ENCODE measurements around the gene ABCB9.

ABCB9 gene

DNA sequence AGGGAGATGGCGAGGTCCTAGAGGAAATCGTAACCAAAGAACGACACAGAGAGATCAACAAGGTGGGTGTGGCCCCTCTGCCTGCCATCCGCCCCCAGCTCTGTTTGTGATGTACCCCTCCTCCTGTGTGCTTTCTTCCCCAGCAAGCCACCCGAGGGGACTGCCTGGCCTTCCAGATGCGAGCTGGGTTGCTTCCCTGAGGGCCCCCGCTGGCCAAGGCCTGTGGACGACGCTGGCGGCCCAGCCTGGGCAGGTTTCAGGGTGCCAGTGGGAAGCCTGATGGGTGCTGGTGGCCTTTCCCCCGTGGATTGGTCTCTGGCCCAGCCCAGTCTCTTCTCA is 16.2 kb upstream of the ABCB9 start:
- no peaks in the 10 kb centered on the region for H3K27me3 ChIP-seq (ENCODE audit: control insufficient read depth in 1 of 2, insufficient read depth in 2 of 2, low read length in 2 of 2)
- H3K9ac ChIP-seq (ENCODE audit: low read depth in 1 of 2, low read length in 2 of 2), result peak overlapping the region in 1 of 2 donors; percentile 86
- no peak overlapping the region for H3K27ac ChIP-seq (ENCODE audit: low read depth, low read length)
- peaks cover 45 to 58% of the 10 kb centered on the region in 2 donors for H3K4me1 ChIP-seq (ENCODE audit: control insufficient read depth in 1 of 2, insufficient read depth in 2 of 2, low read length in 2 of 2)
- peak overlapping the region; percentile 88 to 95 for H3K4me3 ChIP-seq (ENCODE audit: low read depth in 1 of 2, low read length in 2 of 2)
- peaks cover 4 to 29% of the 10 kb centered on the region in 2 donors for H3K36me3 ChIP-seq (ENCODE audit: control insufficient read depth in 1 of 2, insufficient read depth in 2 of 2, low read length in 2 of 2)
- H3K9me3 ChIP-seq (ENCODE audit: control insufficient read depth in 1 of 2, low read length in 2 of 2), result no peaks in the 10 kb centered on the region

DNA sequence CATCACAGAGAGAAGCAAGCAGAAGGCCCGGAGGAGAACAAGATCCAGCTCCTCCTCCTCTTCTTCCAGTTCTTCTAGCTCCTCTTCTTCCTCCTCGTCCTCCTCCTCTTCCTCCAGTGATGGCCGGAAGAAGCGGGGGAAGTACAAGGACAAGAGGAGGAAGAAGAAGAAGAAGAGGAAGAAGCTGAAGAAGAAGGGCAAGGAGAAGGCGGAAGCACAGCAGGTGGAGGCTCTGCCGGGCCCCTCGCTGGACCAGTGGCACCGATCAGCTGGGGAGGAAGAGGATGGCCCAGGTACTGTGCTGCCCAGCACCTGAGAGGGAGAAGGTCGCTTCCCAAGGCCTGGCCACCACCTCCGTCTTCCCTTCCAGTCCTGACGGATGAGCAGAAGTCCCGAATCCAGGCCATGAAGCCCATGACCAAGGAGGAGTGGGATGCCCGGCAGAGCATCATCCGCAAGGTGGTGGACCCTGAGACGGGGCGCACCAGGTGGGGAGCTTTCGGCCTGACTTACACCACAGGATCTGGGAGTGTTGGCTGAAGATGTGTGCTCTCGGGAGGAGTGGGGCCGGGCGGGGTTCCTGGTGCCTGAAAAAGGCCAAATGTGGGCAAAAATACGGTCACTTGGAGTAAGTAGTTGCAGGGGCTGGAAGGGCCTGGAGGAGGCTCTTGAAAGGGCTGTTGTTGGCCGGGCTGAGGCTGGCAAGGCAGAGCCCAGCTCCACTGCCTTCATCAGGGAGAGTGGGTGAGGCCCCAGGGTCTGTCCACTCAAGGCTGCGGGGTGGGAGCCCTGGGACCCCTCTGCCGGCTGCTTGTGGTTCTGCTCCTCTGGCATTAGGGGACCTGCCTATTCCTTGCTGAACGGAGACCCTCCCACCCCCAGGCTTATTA is 15.6 kb upstream of the ABCB9 start:
- H3K9ac ChIP-seq (ENCODE audit: low read depth in 1 of 2, low read length in 2 of 2), result peak overlapping the region; percentile 86

DNA sequence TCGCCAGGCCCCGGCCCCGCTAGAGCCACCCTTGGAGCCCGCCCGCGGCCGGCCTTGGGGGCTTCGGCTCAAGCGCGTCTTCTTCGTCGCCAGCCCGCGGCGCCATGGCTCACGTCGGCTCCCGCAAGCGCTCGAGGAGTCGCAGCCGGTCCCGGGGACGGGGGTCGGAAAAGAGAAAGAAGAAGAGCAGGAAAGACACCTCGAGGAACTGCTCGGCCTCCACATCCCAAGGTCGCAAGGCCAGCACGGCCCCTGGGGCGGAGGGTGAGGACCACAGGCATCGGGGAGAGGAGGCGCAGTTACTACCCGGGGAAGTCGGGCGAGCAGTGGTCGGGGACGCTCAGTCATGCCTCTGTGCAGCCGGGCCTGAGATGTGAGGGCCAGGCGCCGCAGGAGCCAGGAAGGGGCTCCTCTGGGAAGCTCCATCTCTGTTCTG is 14.8 kb upstream of the ABCB9 start:
- Histone ChIP-seq H3K4me1 (ENCODE audit: control insufficient read depth in 1 of 2, insufficient read depth in 2 of 2, low read length in 2 of 2) (peaks cover 52 to 67% of the 10 kb centered on the region in 2 donors), H3K9me3 (ENCODE audit: control insufficient read depth in 1 of 2, low read length in 2 of 2) (no peaks in the 10 kb centered on the region), H3K36me3 (ENCODE audit: control insufficient read depth in 1 of 2, insufficient read depth in 2 of 2, low read length in 2 of 2) (peaks cover 4 to 20% of the 10 kb centered on the region in 2 donors), H3K27me3 (ENCODE audit: control insufficient read depth in 1 of 2, insufficient read depth in 2 of 2, low read length in 2 of 2) (no peaks in the 10 kb centered on the region), H3K4me3 (ENCODE audit: low read depth in 1 of 2, low read length in 2 of 2) (peak overlapping the region; percentile 88 to 95), H3K27ac (ENCODE audit: low read depth, low read length) (peak overlapping the region; percentile 78), H3K9ac (ENCODE audit: low read depth in 1 of 2, low read length in 2 of 2) (peak overlapping the region; percentile 86)

More for the DNA sequence above, 15.6 kb upstream of the ABCB9 start:
- peaks cover 45 to 59% of the 10 kb centered on the region in 2 donors for H3K4me1 ChIP-seq (ENCODE audit: control insufficient read depth in 1 of 2, insufficient read depth in 2 of 2, low read length in 2 of 2)
- H3K36me3 ChIP-seq (ENCODE audit: control insufficient read depth in 1 of 2, insufficient read depth in 2 of 2, low read length in 2 of 2), result peaks cover 4 to 27% of the 10 kb centered on the region in 2 donors
- H3K27me3 ChIP-seq (ENCODE audit: control insufficient read depth in 1 of 2, insufficient read depth in 2 of 2, low read length in 2 of 2), result no peaks in the 10 kb centered on the region
- no peaks in the 10 kb centered on the region for H3K9me3 ChIP-seq (ENCODE audit: control insufficient read depth in 1 of 2, low read length in 2 of 2)
- no peak overlapping the region for H3K27ac ChIP-seq (ENCODE audit: low read depth, low read length)
- peak overlapping the region; percentile 88 to 95 for H3K4me3 ChIP-seq (ENCODE audit: low read depth in 1 of 2, low read length in 2 of 2)

DNA sequence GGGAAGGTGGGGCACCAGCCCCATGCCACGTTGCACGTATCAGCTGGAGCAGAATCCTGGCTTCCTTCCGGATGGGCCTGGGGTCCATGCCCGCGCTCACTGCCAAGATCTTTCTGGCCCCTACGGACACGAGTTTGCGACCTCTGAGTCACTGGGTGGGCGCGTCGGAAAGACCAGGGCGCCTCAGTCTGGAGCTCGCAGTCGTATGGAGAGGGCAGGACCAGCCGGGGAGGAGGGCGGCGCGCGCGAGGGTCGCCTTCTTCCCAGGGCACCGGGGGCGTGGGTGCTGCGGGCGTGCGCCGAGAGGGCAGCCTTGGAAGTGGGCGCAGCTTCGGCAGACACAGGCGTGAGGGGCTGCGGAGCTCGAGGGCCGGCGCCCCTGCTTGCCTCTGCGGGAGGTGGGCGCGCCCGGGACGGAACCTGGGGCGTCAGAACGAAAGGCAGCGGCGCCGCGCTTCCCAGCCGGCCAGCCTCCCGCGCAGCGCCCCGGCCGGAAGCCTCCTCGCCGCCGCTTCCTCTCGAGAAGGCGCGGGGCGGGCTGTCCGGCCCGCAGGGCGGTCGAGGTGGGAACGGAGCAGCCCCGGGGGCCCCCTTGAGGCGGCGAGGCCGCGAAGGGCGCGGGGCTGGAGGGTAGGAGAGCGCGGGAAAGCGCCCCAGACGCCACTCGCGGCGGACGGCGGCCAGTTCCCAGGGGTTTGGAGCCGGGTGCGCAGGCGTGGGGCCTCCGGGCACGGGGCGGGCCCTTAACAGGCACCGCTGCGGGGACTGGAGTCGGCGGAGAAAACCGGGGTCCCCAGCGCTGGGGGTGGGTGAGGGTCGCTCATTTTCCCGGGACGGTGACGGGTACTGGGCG is 14.1 kb upstream of the ABCB9 start, which contains the start of gene ARL6IP4:
ARL6IP4 (plus strand) TSS at position 499 of the 853 bp plus-strand sequence. CDS start 459 bp downstream, outside the sequence.
- H3K9me3 ChIP-seq (ENCODE audit: control insufficient read depth in 1 of 2, low read length in 2 of 2), result no peaks in the 10 kb centered on the region
- H3K9ac ChIP-seq (ENCODE audit: low read depth in 1 of 2, low read length in 2 of 2), result peak within 1 kb of the TSS; percentile 86
- H3K27ac ChIP-seq (ENCODE audit: low read depth, low read length), result peak within 1 kb of the TSS; percentile 78
- peaks cover 57 to 73% of the 10 kb centered on the region in 2 donors for H3K4me1 ChIP-seq (ENCODE audit: control insufficient read depth in 1 of 2, insufficient read depth in 2 of 2, low read length in 2 of 2)
- no peaks in the 10 kb centered on the region for H3K27me3 ChIP-seq (ENCODE audit: control insufficient read depth in 1 of 2, insufficient read depth in 2 of 2, low read length in 2 of 2)
- H3K36me3 ChIP-seq (ENCODE audit: control insufficient read depth in 1 of 2, insufficient read depth in 2 of 2, low read length in 2 of 2), result peaks cover 4 to 20% of the 10 kb centered on the region in 2 donors
- H3K4me3 ChIP-seq (ENCODE audit: low read depth in 1 of 2, low read length in 2 of 2), result peak within 1 kb of the TSS; percentile 88 to 95

DNA sequence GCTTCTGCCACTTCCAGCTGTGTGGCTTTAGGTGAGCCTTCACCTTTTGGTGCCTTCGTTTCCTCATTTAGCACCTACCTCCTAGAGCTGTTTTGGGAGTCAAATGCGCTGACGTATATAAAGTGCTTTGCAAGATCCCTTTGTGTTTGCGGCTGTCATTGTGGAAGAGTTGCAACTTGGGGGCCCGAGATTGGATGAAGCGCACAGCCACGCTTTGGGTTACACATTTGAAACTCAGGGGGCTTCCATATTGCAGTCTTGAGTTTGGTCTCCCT is 13.6 kb upstream of the ABCB9 start:
- Histone ChIP-seq H3K4me3 (ENCODE audit: low read depth in 1 of 2, low read length in 2 of 2) (peak overlapping the region; percentile 88 to 95), H3K27me3 (ENCODE audit: control insufficient read depth in 1 of 2, insufficient read depth in 2 of 2, low read length in 2 of 2) (no peaks in the 10 kb centered on the region), H3K9ac (ENCODE audit: low read depth in 1 of 2, low read length in 2 of 2) (peak overlapping the region; percentile 86), H3K9me3 (ENCODE audit: control insufficient read depth in 1 of 2, low read length in 2 of 2) (no peaks in the 10 kb centered on the region), H3K27ac (ENCODE audit: low read depth, low read length) (no peak overlapping the region), H3K36me3 (ENCODE audit: control insufficient read depth in 1 of 2, insufficient read depth in 2 of 2, low read length in 2 of 2) (peaks cover 4 to 20% of the 10 kb centered on the region in 2 donors), H3K4me1 (ENCODE audit: control insufficient read depth in 1 of 2, insufficient read depth in 2 of 2, low read length in 2 of 2) (peaks cover 54 to 74% of the 10 kb centered on the region in 2 donors)

DNA sequence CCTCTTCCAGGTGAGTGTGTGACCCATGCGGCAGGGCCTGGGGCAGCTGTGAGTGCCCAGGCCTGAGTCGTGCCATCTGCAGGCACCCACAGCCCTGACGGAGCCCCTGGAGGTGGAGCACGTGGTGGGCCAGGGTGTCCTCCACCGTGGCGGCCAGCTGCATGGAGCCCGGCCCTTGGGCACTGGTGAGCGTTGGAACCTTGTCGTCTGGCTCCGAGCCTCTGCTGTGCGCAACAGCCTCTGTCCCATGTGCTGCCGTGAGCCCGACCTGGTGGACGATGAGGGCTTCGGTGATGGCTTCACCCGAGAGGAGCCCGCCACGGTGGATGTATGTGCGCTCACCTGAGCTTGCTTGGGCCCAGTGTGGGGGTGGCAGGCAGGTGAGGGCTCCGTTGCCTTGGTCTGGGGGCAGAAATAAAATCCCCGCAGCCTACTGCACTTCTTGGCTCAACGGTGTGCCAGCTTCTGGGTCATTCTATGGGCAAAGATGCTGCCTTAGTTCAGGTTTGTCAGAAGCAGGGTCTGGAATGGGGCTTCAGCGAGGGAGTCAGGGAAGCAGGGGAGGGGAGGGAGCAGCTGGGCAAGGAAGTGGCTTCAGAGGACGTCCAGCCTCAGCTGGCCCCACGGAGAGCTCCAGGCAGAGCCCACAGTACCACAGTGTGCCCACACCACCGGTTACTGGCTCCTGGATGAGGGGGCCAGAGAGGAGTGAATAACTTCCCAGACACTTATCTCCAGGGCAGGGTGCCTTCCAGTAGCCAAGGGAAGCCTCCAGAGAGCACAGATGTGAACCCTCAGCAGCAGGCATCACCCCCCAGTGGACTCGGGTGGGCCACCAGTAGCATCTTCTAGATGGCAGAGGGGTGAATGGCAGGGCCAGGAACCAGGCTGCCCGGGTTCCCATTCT is 13.0 kb upstream of the ABCB9 start:
- Histone ChIP-seq H3K4me3 (ENCODE audit: low read depth in 1 of 2, low read length in 2 of 2) (peak overlapping the region; percentile 88 to 95), H3K27ac (ENCODE audit: low read depth, low read length) (no peak overlapping the region), H3K4me1 (ENCODE audit: control insufficient read depth in 1 of 2, insufficient read depth in 2 of 2, low read length in 2 of 2) (peaks cover 49 to 73% of the 10 kb centered on the region in 2 donors), H3K9me3 (ENCODE audit: control insufficient read depth in 1 of 2, low read length in 2 of 2) (no peaks in the 10 kb centered on the region), H3K36me3 (ENCODE audit: control insufficient read depth in 1 of 2, insufficient read depth in 2 of 2, low read length in 2 of 2) (peaks cover 4 to 20% of the 10 kb centered on the region in 2 donors), H3K9ac (ENCODE audit: low read depth in 1 of 2, low read length in 2 of 2) (peak overlapping the region; percentile 86), H3K27me3 (ENCODE audit: control insufficient read depth in 1 of 2, insufficient read depth in 2 of 2, low read length in 2 of 2) (no peaks in the 10 kb centered on the region)

DNA sequence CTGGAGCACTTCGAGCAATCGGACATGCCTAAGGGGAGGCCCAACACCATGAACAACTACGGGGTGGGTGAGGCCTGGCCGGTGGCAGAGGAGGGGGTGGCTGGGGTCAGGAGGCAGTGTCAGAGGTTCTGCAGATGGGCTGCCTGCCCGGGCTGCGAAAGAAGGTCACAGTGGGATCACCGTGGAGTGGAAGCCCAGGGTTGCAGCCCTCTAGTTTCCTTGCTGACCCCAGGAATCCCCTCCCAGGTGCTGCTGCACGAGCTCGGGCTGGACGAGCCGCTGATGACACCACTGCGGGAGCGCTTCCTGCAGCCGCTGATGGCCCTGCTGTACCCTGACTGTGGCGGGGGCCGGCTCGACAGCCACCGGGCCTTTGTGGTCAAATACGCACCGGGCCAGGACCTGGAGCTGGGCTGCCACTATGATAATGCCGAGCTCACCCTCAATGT is 12.3 kb upstream of the ABCB9 start:
- peaks cover 4 to 20% of the 10 kb centered on the region in 2 donors for H3K36me3 ChIP-seq (ENCODE audit: control insufficient read depth in 1 of 2, insufficient read depth in 2 of 2, low read length in 2 of 2)
- H3K4me1 ChIP-seq (ENCODE audit: control insufficient read depth in 1 of 2, insufficient read depth in 2 of 2, low read length in 2 of 2), result peaks cover 43 to 74% of the 10 kb centered on the region in 2 donors
- H3K9ac ChIP-seq (ENCODE audit: low read depth in 1 of 2, low read length in 2 of 2), result no peak overlapping the region
- H3K27ac ChIP-seq (ENCODE audit: low read depth, low read length), result no peak overlapping the region
- no peak overlapping the region for H3K4me3 ChIP-seq (ENCODE audit: low read depth in 1 of 2, low read length in 2 of 2)
- no peaks in the 10 kb centered on the region for H3K9me3 ChIP-seq (ENCODE audit: control insufficient read depth in 1 of 2, low read length in 2 of 2)
- no peaks in the 10 kb centered on the region for H3K27me3 ChIP-seq (ENCODE audit: control insufficient read depth in 1 of 2, insufficient read depth in 2 of 2, low read length in 2 of 2)

DNA sequence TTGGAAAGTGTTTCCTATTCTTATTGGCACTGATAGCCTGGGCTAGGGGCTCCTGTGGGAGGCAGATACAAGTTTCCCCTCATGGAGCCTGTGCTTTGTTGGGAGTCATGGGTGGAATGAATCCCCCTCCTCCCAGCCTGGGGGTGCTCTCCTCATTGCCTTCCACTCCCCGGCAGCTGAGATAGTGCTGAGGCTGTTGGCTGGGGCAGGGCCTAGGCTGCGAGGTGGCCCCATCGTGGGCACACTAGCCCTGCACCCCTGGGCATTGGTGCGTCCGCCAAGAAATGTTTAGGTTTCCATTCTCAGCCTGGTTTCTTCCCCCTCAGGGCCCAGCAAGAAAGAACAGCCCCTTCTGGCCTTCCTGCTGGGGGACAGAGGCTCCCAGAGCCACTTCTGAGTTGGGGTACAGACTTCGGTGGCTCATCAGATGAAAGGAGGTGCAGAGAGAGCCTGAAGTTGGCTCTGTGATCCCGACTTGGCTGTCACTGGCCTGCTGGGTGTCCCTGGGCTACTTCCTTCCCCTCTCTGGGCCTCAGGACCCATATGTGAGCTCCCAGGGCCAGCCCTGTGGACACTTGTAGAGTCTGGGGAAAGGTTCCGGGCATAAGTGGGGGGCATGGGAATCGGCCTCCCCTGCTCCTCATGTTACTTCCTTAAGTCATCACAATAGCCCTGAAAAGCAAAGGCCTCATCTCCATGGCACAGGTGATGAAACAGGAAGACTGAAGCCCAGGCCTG is 11.6 kb upstream of the ABCB9 start:
- Histone ChIP-seq H3K27ac (ENCODE audit: low read depth, low read length) (no peak overlapping the region), H3K27me3 (ENCODE audit: control insufficient read depth in 1 of 2, insufficient read depth in 2 of 2, low read length in 2 of 2) (no peaks in the 10 kb centered on the region), H3K9ac (ENCODE audit: low read depth in 1 of 2, low read length in 2 of 2) (no peak overlapping the region), H3K9me3 (ENCODE audit: control insufficient read depth in 1 of 2, low read length in 2 of 2) (no peaks in the 10 kb centered on the region), H3K4me3 (ENCODE audit: low read depth in 1 of 2, low read length in 2 of 2) (no peak overlapping the region), H3K36me3 (ENCODE audit: control insufficient read depth in 1 of 2, insufficient read depth in 2 of 2, low read length in 2 of 2) (peaks cover 4 to 15% of the 10 kb centered on the region in 2 donors), H3K4me1 (ENCODE audit: control insufficient read depth in 1 of 2, insufficient read depth in 2 of 2, low read length in 2 of 2) (peaks cover 37 to 70% of the 10 kb centered on the region in 2 donors)

DNA sequence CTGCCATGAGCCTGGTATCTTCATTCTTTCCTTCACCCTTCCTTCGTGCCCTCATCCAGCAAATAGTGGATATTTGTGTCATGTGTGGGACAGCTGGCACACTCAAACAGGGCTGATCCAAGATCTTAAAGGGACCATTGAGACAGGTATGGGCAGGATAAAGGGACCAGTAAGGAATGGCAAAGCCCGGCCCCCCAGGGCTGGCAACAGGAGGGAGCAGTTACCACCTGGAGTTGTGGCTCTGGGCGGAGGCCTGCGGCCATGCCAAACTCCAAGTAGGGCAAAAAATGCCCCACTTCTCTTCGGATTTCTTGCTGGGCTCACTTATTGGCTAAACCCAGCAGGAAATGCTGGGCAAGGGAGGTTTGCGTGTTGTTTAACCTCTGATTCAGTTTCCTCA is 10.9 kb upstream of the ABCB9 start:
- Histone ChIP-seq H3K9me3 (ENCODE audit: control insufficient read depth in 1 of 2, low read length in 2 of 2) (no peaks in the 10 kb centered on the region), H3K9ac (ENCODE audit: low read depth in 1 of 2, low read length in 2 of 2) (no peak overlapping the region), H3K36me3 (ENCODE audit: control insufficient read depth in 1 of 2, insufficient read depth in 2 of 2, low read length in 2 of 2) (peaks cover 4 to 9% of the 10 kb centered on the region in 2 donors), H3K4me1 (ENCODE audit: control insufficient read depth in 1 of 2, insufficient read depth in 2 of 2, low read length in 2 of 2) (peaks cover 30 to 64% of the 10 kb centered on the region in 2 donors), H3K4me3 (ENCODE audit: low read depth in 1 of 2, low read length in 2 of 2) (no peak overlapping the region), H3K27me3 (ENCODE audit: control insufficient read depth in 1 of 2, insufficient read depth in 2 of 2, low read length in 2 of 2) (no peaks in the 10 kb centered on the region), H3K27ac (ENCODE audit: low read depth, low read length) (no peak overlapping the region)

Measured in duodenal mucosa (tissue), 2 donors.